SK-N-SH (cell line): ENCODE data around the gene ADK. TPM values are rescaled to one million over a fixed set of nuclear protein-coding genes. Genes with fewer than 3 reads are reported as not detected.

ENCODE experiments used
- CTCF ChIA-PET: fragments of 300-600, 350-600 bp; formaldehyde crosslinking; extraction: SDS; loops from one replicate; lab custom pipeline; 2021; lab: Yijun Ruan, JAX
- POLR2A ChIA-PET: fragments of 350-600 bp; sonication (Branson Sonifier 250); formaldehyde crosslinking; extraction: SDS; loops from one replicate; lab custom pipeline; 2020; ENCODE audit warnings: antibody characterized with exemption, inconsistent platforms; lab: Yijun Ruan, JAX
- DNase-seq: peaks from one replicate; pipeline ENCODE4 v3.0.0; 2012
- H2AFZ ChIP-seq: fragments of 200-600 bp; sonication (generic); 2 replicates; pipeline ENCODE4 v1.8.1; 2016; ENCODE audit warnings: antibody characterized with exemption, mild to moderate bottlenecking, low read depth
- H3F3A ChIP-seq: fragments of 200-600 bp; sonication (generic); replicated peaks from 2 replicates; pipeline ENCODE3; 2016; ENCODE audit warnings: antibody characterized with exemption, mild to moderate bottlenecking; ENCODE audit not compliant: insufficient read depth
- H3K27ac ChIP-seq, 2 experiments: fragments of 200-500 bp in 1 of 2; fragments of 200-600 bp in 1 of 2; sonication (Bioruptor generic) in 1 of 2; sonication (generic), shearing (Covaris generic) in 1 of 2; 2 replicates each; pipeline versions ENCODE4 v1.5.1 to v1.6.1; 2014 to 2016; ENCODE audit warnings: low read depth in 2 of 2, inconsistent platforms in 1 of 2, low read length in 1 of 2, mild to moderate bottlenecking in 1 of 2, mixed read lengths in 1 of 2
- H3K27me3 ChIP-seq: fragments of 200-600 bp; sonication (generic), shearing (Covaris generic); 2 replicates; pipeline ENCODE4 v1.6.1; 2016; ENCODE audit warnings: mixed run types; ENCODE audit not compliant: insufficient read depth
- H3K36me3 ChIP-seq, 2 experiments: fragments of 200-500 bp in 1 of 2; fragments of 200-600 bp in 1 of 2; sonication (Bioruptor generic) in 1 of 2; sonication (generic) in 1 of 2; replicated peaks in 1 of 2; 2 replicates each; pipeline versions ENCODE3 to v1.5.1; 2014 to 2016; ENCODE audit warnings: low read length in 1 of 2, mild to moderate bottlenecking in 1 of 2; ENCODE audit not compliant: insufficient read depth in 2 of 2, control insufficient read depth in 1 of 2
- H3K4me1 ChIP-seq, 2 experiments: fragments of 200-500 bp in 1 of 2; fragments of 200-600 bp in 1 of 2; sonication (Bioruptor generic) in 1 of 2; sonication (generic), shearing (Covaris generic) in 1 of 2; 2 replicates each; pipeline versions ENCODE4 v1.5.1 to v1.6.1; 2014 to 2016; ENCODE audit warnings: low read depth in 1 of 2, low read length in 1 of 2, mixed run types in 1 of 2; ENCODE audit not compliant: insufficient read depth in 2 of 2, control insufficient read depth in 1 of 2
- H3K4me2 ChIP-seq: fragments of 200-600 bp; sonication (generic), shearing (Covaris generic); 2 replicates; pipeline ENCODE4 v1.6.1; 2017; ENCODE audit warnings: mixed run types
- H3K4me3 ChIP-seq, 2 experiments: fragments of 200-500 bp in 1 of 2; fragments of 200-600 bp in 1 of 2; sonication (Bioruptor generic) in 1 of 2; sonication (generic), shearing (Covaris generic) in 1 of 2; 2 replicates each; pipeline versions ENCODE4 v1.5.1 to v1.8.1; 2014 to 2016; ENCODE audit warnings: low read depth in 2 of 2, inconsistent platforms in 1 of 2, low read length in 1 of 2, mild to moderate bottlenecking in 1 of 2, mixed read lengths in 1 of 2, moderate library complexity in 1 of 2
- H3K79me2 ChIP-seq: fragments of 200-600 bp; sonication (generic); 2 replicates; pipeline ENCODE4 v1.8.1; 2017; ENCODE audit warnings: mild to moderate bottlenecking; ENCODE audit not compliant: insufficient read depth
- H3K9ac ChIP-seq: fragments of 200-600 bp; sonication (generic); 2 replicates; pipeline ENCODE4 v1.6.1; 2017; ENCODE audit warnings: mixed run types
- H3K9me2 ChIP-seq: fragments of 200-600 bp; sonication (generic); 2 replicates; pipeline ENCODE4 v1.6.1; 2017; ENCODE audit warnings: mixed run types
- H3K9me3 ChIP-seq: fragments of 200-600 bp; sonication (generic); 2 replicates; pipeline ENCODE4 v1.6.1; 2017; ENCODE audit warnings: mixed run types, mild to moderate bottlenecking, moderate library complexity
- H4K20me1 ChIP-seq: fragments of 200-600 bp; sonication (generic); 2 replicates; pipeline ENCODE4 v1.6.1; 2017; ENCODE audit warnings: mild to moderate bottlenecking, mixed run types; ENCODE audit not compliant: insufficient read depth
- CTCF ChIP-seq: fragments of 200-600 bp; sonication (generic); IDR thresholded peaks from 2 replicates; pipeline ENCODE4 v1.6.1; 2017; ENCODE audit warnings: antibody characterized with exemption, mild to moderate bottlenecking, moderate library complexity
- FOSL2 ChIP-seq: IDR thresholded peaks from 2 replicates; pipeline ENCODE4 v1.4.0; 2012; ENCODE audit warnings: low read depth, mild to moderate bottlenecking, moderate library complexity, borderline replicate concordance
- FOXM1 ChIP-seq: IDR thresholded peaks from 2 replicates; pipeline ENCODE4 v1.4.0; 2012; ENCODE audit warnings: low read depth, mild to moderate bottlenecking
- GABPA ChIP-seq: IDR thresholded peaks from 2 replicates; pipeline ENCODE4 v1.4.0; 2012; ENCODE audit warnings: low read depth, mild to moderate bottlenecking
- GATA2 ChIP-seq: sonication (generic); formaldehyde crosslinking; IDR thresholded peaks from 2 replicates; pipeline ENCODE4 v1.5.0; 2020; ENCODE audit warnings: mild to moderate bottlenecking, missing genetic modification reagents
- IRF3 ChIP-seq: fragments of 150-350 bp; IDR thresholded peaks from 2 replicates; pipeline ENCODE4 v1.6.1; 2016; ENCODE audit warnings: mild to moderate bottlenecking, low read depth, low read length
- MAX ChIP-seq: IDR thresholded peaks from 2 replicates; pipeline ENCODE4 v1.4.0; 2012; ENCODE audit warnings: low read depth
- MXI1 ChIP-seq: IDR thresholded peaks from 2 replicates; pipeline ENCODE4 v1.6.1; 2012; ENCODE audit warnings: mild to moderate bottlenecking, low read depth, low read length, improper control_type of control experiment
- NFIC ChIP-seq: IDR thresholded peaks from 2 replicates; pipeline ENCODE4 v1.4.0; 2012; ENCODE audit warnings: borderline replicate concordance
- NRF1 ChIP-seq: IDR thresholded peaks from 2 replicates; pipeline ENCODE4 v1.6.1; 2012; ENCODE audit warnings: low read depth, mild to moderate bottlenecking, low read length
- PBX3 ChIP-seq: IDR thresholded peaks from 2 replicates; pipeline ENCODE4; 2012
- POLR2AphosphoS5 ChIP-seq: IDR thresholded peaks from 2 replicates; pipeline ENCODE4 v1.6.1; 2012; ENCODE audit warnings: low read depth, low read length
- RAD21 ChIP-seq: IDR thresholded peaks from 2 replicates; pipeline ENCODE4 v1.6.1; 2012; ENCODE audit warnings: mild to moderate bottlenecking, low read length
- REST ChIP-seq: IDR thresholded peaks from 2 replicates; pipeline ENCODE4 v1.6.1; 2012; ENCODE audit warnings: mild to moderate bottlenecking, low read depth, low read length, moderate library complexity
- RFX5 ChIP-seq: IDR thresholded peaks from 2 replicates; pipeline ENCODE4 v1.6.1; 2012; ENCODE audit warnings: mild to moderate bottlenecking, improper control_type of control experiment, low read length
- SIN3A ChIP-seq: IDR thresholded peaks from 2 replicates; pipeline ENCODE4 v1.6.1; 2012; ENCODE audit warnings: low read depth, mild to moderate bottlenecking, low read length, moderate library complexity, borderline replicate concordance
- TCF12 ChIP-seq: IDR thresholded peaks from 2 replicates; pipeline ENCODE4 v1.4.0; 2012
- TEAD4 ChIP-seq: IDR thresholded peaks from 2 replicates; pipeline ENCODE4 v1.4.0; 2012; ENCODE audit warnings: mild to moderate bottlenecking, borderline replicate concordance; ENCODE audit not compliant: insufficient read depth
- WGBS: methylation state at CpG from one replicate; pipeline ENCODE4 v1.1.6; 2017; ENCODE audit warnings: low lambda C conversion rate; 5-methylcytosine and 5-hydroxymethylcytosine counted together
- polyA plus RNA-seq, 3 experiments: library from polyadenylated mRNA; depleted of rRNA; stranded (reverse); fragments of >200 nt; gene quantifications; 2 replicates each; pipeline ENCODE4 v1.2.3, GENCODE V29; 2012

Gene ADK
- polyA plus RNA-seq, 1 of the 3 experiments (the other 2 are of a cell fraction): 25.1 TPM

- ChIA-PET CTCF (interaction anchor here (1.5 kb wide), 1 partner anchor 10 kb away, joined by 3 read pairs; no protein-coding TSS in a partner anchor), POLR2A (no interaction called here)
- no peak overlapping the region for H3K4me2 ChIP-seq
- DNase-seq: no peak
- no peaks in the 10 kb centered on the region for H3F3A ChIP-seq
- no peaks in the 10 kb centered on the region for H3K9me3 ChIP-seq
- no peak overlapping the region for H3K9ac ChIP-seq
- H3K9me2 ChIP-seq: no peaks in the 10 kb centered on the region
- H3K27me3 ChIP-seq: no peaks in the 10 kb centered on the region
- no peaks in the 10 kb centered on the region for H3K4me1 ChIP-seq
- 100% methylated on average over 1 of the region's 1 CpG for WGBS
- no peaks in the 10 kb centered on the region for H3K79me2 ChIP-seq
- H3K36me3 ChIP-seq: no peaks in the 10 kb centered on the region
- H4K20me1 ChIP-seq: no peaks in the 10 kb centered on the region
- H3K27ac ChIP-seq: no peak overlapping the region
- TF ChIP-seq REST: no peak
- TF ChIP-seq IRF3: no peak
- no peak for TF ChIP-seq PBX3
- no peak for TF ChIP-seq NRF1
- TF ChIP-seq MXI1: no peak
- TF ChIP-seq TEAD4: no peak
- TF ChIP-seq TCF12: no peak
- TF ChIP-seq FOXM1: no peak
- no peak for TF ChIP-seq MAX
- TF ChIP-seq GATA2 (CRISPR knock-in tag): no peak
- no peak for TF ChIP-seq POLR2AphosphoS5
- no peak for TF ChIP-seq CTCF
- TF ChIP-seq FOSL2: no peak
- TF ChIP-seq GABPA: no peak
- no peak for TF ChIP-seq SIN3A
- TF ChIP-seq NFIC: no peak
- no peak for TF ChIP-seq RFX5
- no peak for TF ChIP-seq RAD21
- no peak overlapping the region for H3K4me3 ChIP-seq
- H2AFZ ChIP-seq: no peak overlapping the region
These were observed 577.2 kb downstream of the ADK start for GRCh38 chr10:74728225-74728624.
